ENCODE data around the gene MRPL27.
"Not testable (repeated sequence)": the region's sequence is repeated elsewhere in the genome, so short reads cannot be mapped to it uniquely, and the experiment has no call there.

Gene MRPL27

DNA sequence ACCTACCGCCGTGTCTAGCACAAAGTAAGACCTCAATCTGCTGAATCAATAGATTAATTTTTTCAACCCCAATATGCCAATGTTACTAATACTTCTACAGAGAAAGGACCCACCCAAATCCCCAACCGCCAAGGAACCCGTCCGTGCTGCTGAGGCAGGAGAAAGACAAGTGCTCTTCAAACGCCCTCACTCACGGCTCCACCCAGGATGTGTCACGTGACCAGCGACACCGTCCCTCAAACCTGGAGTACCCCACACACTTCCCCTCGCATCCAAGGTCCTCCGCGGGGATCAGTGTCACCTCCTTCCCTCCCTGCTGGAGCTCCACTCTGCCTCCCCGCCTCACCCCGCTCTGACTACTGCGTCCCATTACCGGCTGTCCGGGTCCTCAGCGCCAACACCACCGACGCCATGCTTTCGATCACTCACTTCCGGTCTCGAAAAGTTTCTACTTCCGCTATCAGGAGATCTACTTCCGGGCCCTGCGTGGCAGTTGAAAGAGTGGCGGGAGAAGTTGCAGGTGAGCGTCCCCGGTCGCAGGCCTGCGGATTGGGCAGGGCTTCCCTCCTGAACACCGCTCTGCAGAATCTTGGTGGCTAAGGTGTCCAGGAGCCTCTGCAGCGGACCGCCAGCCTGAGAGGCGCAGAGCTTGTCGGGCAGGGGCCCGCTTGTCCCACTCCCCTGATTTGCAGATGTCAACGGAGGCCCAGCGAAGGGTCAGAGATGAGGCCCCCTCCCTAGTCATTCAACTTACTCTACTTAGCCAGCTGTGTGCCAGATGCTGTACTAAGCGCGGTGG, at the start of gene MRPL27, which contains the start of gene EME1:
MRPL27 (minus strand) TSS at position 427 of the 799 bp plus-strand sequence; CDS start at position 413, 14 bp downstream.
EME1 (plus strand) TSS at position 472 of the 799 bp plus-strand sequence. CDS start 1,980 bp downstream, outside the sequence.
- no peak for FAIRE-seq
- TF ChIP-seq POLR2A (IDR thresholded peaks at IDR 0.05; ENCODE audit: low read depth, low read length): peak; percentile 83
- DNase-seq (ENCODE audit: insufficient read length, low spot score): peak; percentile 90

DNA sequence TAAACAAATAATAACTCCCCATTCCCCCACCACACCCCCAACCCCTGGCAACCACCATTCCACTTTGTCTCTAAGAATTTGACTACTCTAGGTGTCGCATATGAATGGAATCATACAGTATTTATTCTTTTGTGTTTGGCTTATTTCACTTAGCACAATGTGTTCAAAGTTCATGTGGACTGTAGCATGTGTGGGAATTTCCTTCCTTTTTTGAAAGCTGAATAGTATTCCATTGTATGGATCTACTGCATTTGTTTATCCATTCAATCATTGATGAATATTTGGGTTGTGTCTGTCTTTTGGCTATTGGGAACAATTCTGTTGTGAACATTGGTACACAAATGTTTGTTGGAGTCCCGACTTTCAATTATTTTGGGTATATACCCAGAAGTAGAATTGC, 49.8 kb upstream of the MRPL27 start:
- FAIRE-seq (no peak), DNase-seq (ENCODE audit: insufficient read length, low spot score) (no peak)
- no peak for TF ChIP-seq POLR2A (IDR thresholded peaks at IDR 0.05; ENCODE audit: low read depth, low read length)

- FAIRE-seq (no peak), DNase-seq (ENCODE audit: insufficient read length, low spot score) (no peak)
- no peak for TF ChIP-seq POLR2A (IDR thresholded peaks at IDR 0.05; ENCODE audit: low read depth, low read length)
Observed at GRCh38 chr17:50421308-50422051, 48.5 kb upstream of the MRPL27 start.

GRCh38 chr17:50420419-50421112, 47.6 kb upstream of the MRPL27 start:
- TF ChIP-seq POLR2A (IDR thresholded peaks at IDR 0.05; ENCODE audit: low read depth, low read length): no peak
- FAIRE-seq (no peak), DNase-seq (ENCODE audit: insufficient read length, low spot score) (no peak)

- not testable (repeated sequence) for FAIRE-seq
Observed at GRCh38 chr17:50419577-50419976, 46.6 kb upstream of the MRPL27 start.

GRCh38 chr17:50414808-50415207, 41.8 kb upstream of the MRPL27 start:
- FAIRE-seq: no peak
- no peak for DNase-seq (ENCODE audit: insufficient read length, low spot score)
- no peak for TF ChIP-seq POLR2A (IDR thresholded peaks at IDR 0.05; ENCODE audit: low read depth, low read length)

More at GRCh38 chr17:50419577-50419976, 46.6 kb upstream of the MRPL27 start:
- DNase-seq (ENCODE audit: insufficient read length, low spot score): not testable (repeated sequence)

DNA sequence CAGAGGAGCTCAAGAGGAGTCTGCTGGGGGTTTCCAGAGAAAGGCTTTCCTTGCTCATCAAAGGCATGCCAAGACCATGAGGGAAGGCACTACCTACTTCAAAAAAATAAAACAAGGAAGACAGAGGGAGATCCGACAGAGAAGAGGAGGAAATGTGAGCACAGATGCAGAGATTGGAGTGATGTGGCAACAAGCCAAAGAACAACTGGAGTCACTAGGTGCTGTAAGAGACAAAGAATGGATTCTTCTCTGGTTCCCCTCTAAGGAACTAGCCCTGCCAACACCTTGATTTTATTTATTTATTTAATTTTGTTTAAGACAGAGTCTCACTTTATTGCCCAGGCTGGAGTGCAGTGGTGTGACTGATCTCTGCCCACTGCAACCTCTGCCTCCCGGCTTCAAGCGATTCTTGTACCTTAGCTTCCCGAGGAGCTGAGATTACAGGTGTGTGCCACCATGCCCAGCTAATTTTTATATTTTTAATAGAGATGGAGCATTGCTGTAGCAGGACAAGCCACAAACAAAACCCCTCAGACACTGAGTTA, 39.3 kb upstream of the MRPL27 start:
- FAIRE-seq (no peak), DNase-seq (ENCODE audit: insufficient read length, low spot score) (no peak)
- TF ChIP-seq POLR2A (IDR thresholded peaks at IDR 0.05; ENCODE audit: low read depth, low read length): no peak

DNA sequence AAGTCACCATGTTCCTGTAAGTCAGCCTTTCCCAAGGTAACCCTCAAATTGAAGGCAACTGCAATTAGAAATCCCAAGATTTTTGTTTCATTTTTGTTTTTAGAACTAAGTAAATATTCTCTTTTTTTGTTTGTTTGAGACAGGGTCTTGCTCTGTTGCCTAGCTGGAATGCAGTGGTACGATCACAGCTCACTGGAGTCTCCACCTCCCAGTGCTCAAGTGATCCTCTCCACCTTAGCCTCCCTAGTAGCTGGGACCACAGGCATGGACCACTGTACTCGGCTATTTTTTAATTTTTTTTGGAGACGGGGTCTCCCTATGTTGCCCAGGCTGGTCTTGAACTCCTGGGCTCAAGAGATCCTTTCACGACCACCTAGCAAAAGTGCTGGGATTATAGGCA, 34.9 kb upstream of the MRPL27 start:
- no peak for DNase-seq (ENCODE audit: insufficient read length, low spot score)
- no peak for TF ChIP-seq POLR2A (IDR thresholded peaks at IDR 0.05; ENCODE audit: low read depth, low read length)
- no peak for FAIRE-seq

DNA sequence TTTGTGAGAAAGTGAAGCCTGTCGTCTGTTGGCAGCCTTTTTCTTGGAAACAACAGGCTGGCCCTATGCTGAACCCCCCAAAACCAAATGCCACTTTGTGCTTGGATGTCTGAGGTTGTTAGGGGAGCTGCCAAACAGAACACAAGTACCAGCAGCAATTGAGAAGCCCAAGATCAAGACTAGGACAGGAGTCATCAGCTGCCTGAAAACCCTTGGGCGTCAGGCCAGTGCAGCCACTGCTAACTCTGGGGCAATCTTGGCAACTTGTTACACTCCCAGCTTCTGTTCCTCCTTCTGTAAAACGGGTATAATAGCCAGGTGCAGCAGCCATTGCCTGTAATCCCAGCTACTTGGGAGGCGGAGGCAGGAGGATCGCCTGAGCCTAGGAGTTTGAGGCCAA, 33.6 kb upstream of the MRPL27 start:
- no peak for FAIRE-seq
- no peak for DNase-seq (ENCODE audit: insufficient read length, low spot score)
- TF ChIP-seq POLR2A (IDR thresholded peaks at IDR 0.05; ENCODE audit: low read depth, low read length): no peak

DNA sequence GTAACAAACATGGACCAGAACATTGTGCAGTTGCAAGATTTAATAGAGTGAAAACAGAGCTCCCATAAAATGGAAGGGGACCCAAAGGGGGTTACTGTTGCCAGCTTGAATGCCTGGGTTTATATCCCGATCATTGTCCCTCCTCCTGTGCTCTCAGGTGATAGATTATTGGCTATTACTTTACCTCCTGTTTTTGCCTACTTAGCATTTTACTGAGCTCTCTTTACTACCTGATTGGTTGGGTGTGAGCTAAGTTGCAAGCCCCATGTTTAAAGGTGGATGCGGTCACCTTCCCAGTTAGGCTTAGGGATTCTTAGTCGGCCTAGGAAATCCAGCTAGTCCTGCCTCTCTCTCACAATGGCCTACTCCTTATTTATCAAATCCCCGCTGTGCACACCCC, 32.4 kb upstream of the MRPL27 start:
- not testable (repeated sequence) for FAIRE-seq; DNase-seq (ENCODE audit: insufficient read length, low spot score)

- FAIRE-seq; DNase-seq (ENCODE audit: insufficient read length, low spot score): not testable (repeated sequence)
Observed at GRCh38 chr17:50399591-50399990, 26.6 kb upstream of the MRPL27 start.

DNA sequence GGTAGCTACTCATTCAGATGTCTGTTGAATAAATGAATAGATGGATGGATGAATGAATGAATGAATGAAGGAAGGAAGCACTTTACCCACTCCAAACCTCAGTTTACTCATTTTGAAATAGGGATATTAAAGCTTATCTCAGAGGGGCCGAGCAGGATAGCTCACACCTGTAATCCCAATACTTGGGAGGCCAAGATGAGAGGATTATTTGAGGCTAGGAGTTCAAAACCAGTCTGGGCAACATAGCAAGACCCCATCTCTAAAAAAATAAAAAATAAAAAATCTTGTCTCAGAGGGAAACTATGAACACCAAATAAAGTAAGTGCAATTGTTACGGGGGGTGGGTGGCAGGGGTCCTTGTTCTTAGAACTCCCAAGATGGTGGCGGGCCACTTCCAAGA, 25.7 kb upstream of the MRPL27 start:
- not testable (repeated sequence) for FAIRE-seq; DNase-seq (ENCODE audit: insufficient read length, low spot score)

GRCh38 chr17:50397919-50398285, 24.9 kb upstream of the MRPL27 start:
- DNase-seq (ENCODE audit: insufficient read length, low spot score) (no peak), FAIRE-seq (no peak)
- no peak for TF ChIP-seq POLR2A (IDR thresholded peaks at IDR 0.05; ENCODE audit: low read depth, low read length)
